ENCODE measurements around the gene ARHGEF12. TPM values are rescaled to one million over a fixed set of nuclear protein-coding genes. Genes with fewer than 3 reads are reported as not detected.

ARHGEF12 gene
- total RNA-seq, 1 donor from 2014 or later: 114 TPM

DNA sequence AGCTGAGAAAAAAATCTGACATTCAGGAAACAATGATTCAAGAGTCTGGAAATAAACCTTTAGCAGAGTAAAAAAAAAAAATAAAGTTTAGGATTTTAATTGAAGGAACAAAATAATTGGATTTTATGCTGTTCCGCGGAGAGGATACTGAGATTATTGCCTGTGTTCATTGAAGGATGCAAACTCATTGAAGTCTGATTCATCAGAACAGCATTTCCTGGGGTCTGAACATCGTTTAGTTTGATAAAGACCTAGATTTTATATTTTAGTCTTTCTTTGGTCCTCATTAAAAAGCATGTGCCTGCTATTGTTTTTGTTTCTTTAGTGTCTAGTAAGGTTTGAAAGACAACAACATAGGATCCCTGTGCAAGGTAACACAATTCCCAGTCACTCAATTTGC is 6.7 kb upstream of the ARHGEF12 start:
- no peak for DNase-seq (ENCODE audit: extremely low spot score, unreplicated experiment)
- Mint-ChIP-seq H3K36me3 (ENCODE audit: unreplicated experiment) (peaks cover 6% of the 10 kb centered on the region), H3K4me1 (ENCODE audit: unreplicated experiment) (peaks cover 68% of the 10 kb centered on the region), H3K4me3 (ENCODE audit: unreplicated experiment) (no peak overlapping the region), H3K9me3 (ENCODE audit: unreplicated experiment) (no peaks in the 10 kb centered on the region), H3K27ac (ENCODE audit: unreplicated experiment) (peak overlapping the region; percentile 82), H3K27me3 (ENCODE audit: unreplicated experiment) (no peaks in the 10 kb centered on the region)
- no peak for TF ChIP-seq CTCF (IDR thresholded peaks at IDR 0.05)

DNA sequence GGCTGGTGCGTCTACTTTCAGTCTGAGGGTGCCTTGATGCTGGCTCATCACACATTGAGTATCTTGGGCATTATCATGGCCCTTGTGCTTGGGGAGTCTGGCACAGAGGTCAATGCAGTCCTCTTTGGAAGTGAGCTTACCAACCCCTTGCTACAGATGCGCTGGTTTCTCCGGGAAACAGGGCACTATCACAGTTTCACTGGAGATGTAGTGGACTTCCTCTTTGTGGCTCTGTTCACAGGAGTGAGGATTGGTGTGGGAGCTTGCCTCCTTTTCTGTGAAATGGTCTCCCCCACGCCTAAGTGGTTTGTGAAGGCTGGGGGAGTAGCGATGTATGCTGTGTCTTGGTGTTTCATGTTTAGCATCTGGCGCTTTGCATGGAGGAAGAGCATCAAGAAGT is 6.2 kb upstream of the ARHGEF12 start:
- peaks cover 66% of the 10 kb centered on the region for H3K4me1 Mint-ChIP-seq (ENCODE audit: unreplicated experiment)
- peak overlapping the region; percentile 82 for H3K27ac Mint-ChIP-seq (ENCODE audit: unreplicated experiment)
- no peak overlapping the region for H3K4me3 Mint-ChIP-seq (ENCODE audit: unreplicated experiment)
- no peaks in the 10 kb centered on the region for H3K9me3 Mint-ChIP-seq (ENCODE audit: unreplicated experiment)
- H3K36me3 Mint-ChIP-seq (ENCODE audit: unreplicated experiment): peaks cover 6% of the 10 kb centered on the region
- no peak for DNase-seq (ENCODE audit: extremely low spot score, unreplicated experiment)
- H3K27me3 Mint-ChIP-seq (ENCODE audit: unreplicated experiment): no peaks in the 10 kb centered on the region
- no peak for TF ChIP-seq CTCF (IDR thresholded peaks at IDR 0.05)

DNA sequence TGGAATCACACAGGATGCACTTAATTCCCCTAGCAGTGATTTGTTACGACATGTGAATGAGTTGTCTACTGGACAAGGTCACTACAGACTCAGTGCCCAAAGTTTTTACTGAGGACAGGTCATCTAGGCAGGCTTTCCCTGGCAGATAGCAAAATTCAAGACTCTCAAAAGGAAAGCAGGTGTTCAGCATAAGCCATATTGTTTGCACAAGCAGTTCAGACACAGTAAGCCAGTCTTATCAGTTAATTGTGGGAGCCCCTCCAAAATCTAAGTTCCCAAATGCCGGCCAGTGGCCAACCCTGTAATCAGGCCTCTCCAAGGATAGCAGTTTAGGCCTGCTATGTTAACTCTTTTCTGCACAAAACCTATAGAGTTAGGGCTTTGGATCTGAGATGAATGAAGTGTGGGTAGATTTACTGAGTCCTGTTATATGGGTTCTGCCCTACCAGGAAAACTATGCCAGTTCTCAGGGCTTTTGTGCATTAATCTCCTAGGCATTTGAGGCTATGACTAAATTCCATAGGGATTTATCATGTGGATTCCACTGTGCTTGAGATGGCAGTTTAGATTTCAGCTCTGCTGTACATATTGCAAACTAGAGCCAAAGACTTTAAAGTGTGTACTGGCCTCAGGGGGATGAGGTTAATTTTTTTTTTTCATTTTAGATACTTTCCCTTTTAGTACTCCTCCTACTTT is 4.8 kb upstream of the ARHGEF12 start:
- no peaks in the 10 kb centered on the region for H3K9me3 Mint-ChIP-seq (ENCODE audit: unreplicated experiment)
- H3K4me3 Mint-ChIP-seq (ENCODE audit: unreplicated experiment): peak overlapping the region; percentile 27
- no peak for DNase-seq (ENCODE audit: extremely low spot score, unreplicated experiment)
- H3K27ac Mint-ChIP-seq (ENCODE audit: unreplicated experiment): peak overlapping the region; percentile 82
- peaks cover 58% of the 10 kb centered on the region for H3K4me1 Mint-ChIP-seq (ENCODE audit: unreplicated experiment)
- TF ChIP-seq CTCF (IDR thresholded peaks at IDR 0.05): no peak
- peaks cover 6% of the 10 kb centered on the region for H3K36me3 Mint-ChIP-seq (ENCODE audit: unreplicated experiment)
- H3K27me3 Mint-ChIP-seq (ENCODE audit: unreplicated experiment): no peaks in the 10 kb centered on the region

DNA sequence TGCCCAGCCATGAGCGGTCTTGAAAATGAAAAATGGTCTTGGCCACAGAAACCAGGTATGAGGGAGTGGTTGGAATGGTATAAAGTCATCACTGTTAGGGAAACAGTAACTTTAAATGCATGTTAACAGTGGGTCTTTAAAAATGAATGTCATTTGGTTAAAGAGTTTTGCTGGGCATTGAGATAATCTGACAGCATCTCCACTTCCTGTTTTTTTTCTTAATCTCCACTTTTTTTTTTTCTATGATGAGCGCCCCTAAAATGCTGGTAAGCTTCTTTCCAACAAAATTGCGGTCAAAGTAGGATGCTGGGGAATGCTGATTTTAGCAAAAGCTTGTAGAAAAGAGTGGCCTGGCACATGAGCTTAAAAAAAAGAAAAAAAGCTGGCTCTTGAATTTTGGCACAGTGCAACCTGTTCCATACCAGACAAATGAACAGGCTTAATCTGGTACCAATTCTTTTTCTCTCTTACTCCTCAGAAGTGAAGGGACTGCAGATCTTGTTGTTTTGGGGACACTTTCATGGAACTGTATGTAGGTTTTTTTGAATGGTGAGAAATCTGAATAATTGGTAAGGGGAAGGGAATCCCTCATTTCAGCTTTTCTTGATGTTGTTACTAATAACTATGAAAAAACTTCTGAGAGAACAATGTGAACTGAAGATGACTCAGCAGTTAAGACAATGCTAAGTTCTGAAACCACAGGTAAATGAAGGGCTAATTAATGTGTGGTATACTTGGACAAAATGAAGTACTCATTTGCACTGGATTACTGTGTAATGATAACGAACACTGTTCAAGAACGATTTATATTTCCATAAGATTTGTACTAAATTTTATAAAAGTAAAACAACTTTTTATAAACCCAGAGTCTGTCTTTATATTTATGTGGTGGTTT is 3.1 kb upstream of the ARHGEF12 start:
- H3K9me3 Mint-ChIP-seq (ENCODE audit: unreplicated experiment): no peaks in the 10 kb centered on the region
- peaks cover 6% of the 10 kb centered on the region for H3K36me3 Mint-ChIP-seq (ENCODE audit: unreplicated experiment)
- peak overlapping the region; percentile 82 for H3K27ac Mint-ChIP-seq (ENCODE audit: unreplicated experiment)
- TF ChIP-seq CTCF (IDR thresholded peaks at IDR 0.05): no peak
- peaks cover 45% of the 10 kb centered on the region for H3K4me1 Mint-ChIP-seq (ENCODE audit: unreplicated experiment)
- no peak overlapping the region for H3K4me3 Mint-ChIP-seq (ENCODE audit: unreplicated experiment)
- H3K27me3 Mint-ChIP-seq (ENCODE audit: unreplicated experiment): no peaks in the 10 kb centered on the region
- DNase-seq (ENCODE audit: extremely low spot score, unreplicated experiment): no peak

- H3K36me3 Mint-ChIP-seq (ENCODE audit: unreplicated experiment): peaks cover 6% of the 10 kb centered on the region
- no peak overlapping the region for H3K4me3 Mint-ChIP-seq (ENCODE audit: unreplicated experiment)
- no peak for DNase-seq (ENCODE audit: extremely low spot score, unreplicated experiment)
- H3K4me1 Mint-ChIP-seq (ENCODE audit: unreplicated experiment): peaks cover 48% of the 10 kb centered on the region
- no peak for TF ChIP-seq CTCF (IDR thresholded peaks at IDR 0.05)
- H3K9me3 Mint-ChIP-seq (ENCODE audit: unreplicated experiment): no peaks in the 10 kb centered on the region
- no peak overlapping the region for H3K27ac Mint-ChIP-seq (ENCODE audit: unreplicated experiment)
- H3K27me3 Mint-ChIP-seq (ENCODE audit: unreplicated experiment): no peaks in the 10 kb centered on the region
Observed at GRCh38 chr11:120333801-120334200, 2.4 kb upstream of the ARHGEF12 start.

Measured in osteocyte (in vitro differentiated cells).